Loucy (cell line): ENCODE data around the gene PFDN1.
"Not testable (repeated sequence)": the region's sequence is repeated elsewhere in the genome, so short reads cannot be mapped to it uniquely, and the experiment has no call there.

Source experiments
- H2AFZ ChIP-seq: fragments of 200-600 bp; sonication (generic); 2 replicates; pipeline ENCODE4 v1.6.0; 2016; ENCODE audit warnings: antibody characterized with exemption, mild to moderate bottlenecking, low read length, moderate library complexity
- H3F3A ChIP-seq: fragments of 200-600 bp; 2 replicates; pipeline ENCODE4 v1.6.0; 2016; ENCODE audit warnings: antibody characterized with exemption, low read depth, mild to moderate bottlenecking
- H3K27me3 ChIP-seq: fragments of 200-600 bp; sonication (generic); 2 replicates; pipeline ENCODE4 v1.6.1; 2014; ENCODE audit warnings: low read length, mild to moderate bottlenecking; ENCODE audit not compliant: insufficient read depth, poor library complexity, severe bottlenecking
- H3K36me3 ChIP-seq: fragments of 200-600 bp; sonication (generic); 2 replicates; pipeline ENCODE4 v1.6.1; 2016; ENCODE audit warnings: low read length; ENCODE audit not compliant: insufficient read depth
- H3K4me1 ChIP-seq: fragments of 200-600 bp; sonication (generic); 2 replicates; pipeline ENCODE4 v1.5.1; 2014; ENCODE audit warnings: low read length, mild to moderate bottlenecking; ENCODE audit not compliant: insufficient read depth, poor library complexity, severe bottlenecking
- H3K4me2 ChIP-seq: fragments of 200-600 bp; sonication (generic); 2 replicates; pipeline ENCODE4 v1.6.0; 2014; ENCODE audit warnings: antibody characterized with exemption, low read length, low read depth, mild to moderate bottlenecking; ENCODE audit not compliant: poor library complexity, severe bottlenecking
- H3K4me3 ChIP-seq: fragments of 200-600 bp; sonication (generic); 2 replicates; pipeline ENCODE4 v1.5.1; 2014; ENCODE audit warnings: low read length, mild to moderate bottlenecking, mixed read lengths; ENCODE audit not compliant: poor library complexity, severe bottlenecking
- H3K79me2 ChIP-seq: fragments of 200-600 bp; sonication (generic); 2 replicates; pipeline ENCODE4 v1.6.1; 2014; ENCODE audit warnings: low read length; ENCODE audit not compliant: insufficient read depth
- H3K9ac ChIP-seq: fragments of 200-600 bp; sonication (generic); 2 replicates; pipeline ENCODE4 v1.6.0; 2014; ENCODE audit warnings: mild to moderate bottlenecking, low read depth, low read length, moderate library complexity; ENCODE audit not compliant: poor library complexity, severe bottlenecking
- H3K9me2 ChIP-seq: fragments of 200-600 bp; sonication (generic); replicated peaks from 2 replicates; pipeline ENCODE4 v1.6.1; 2016; ENCODE audit warnings: low read depth, low read length, mixed read lengths
- H3K9me3 ChIP-seq: fragments of 200-600 bp; sonication (generic); 2 replicates; pipeline ENCODE4 v1.6.1; 2014; ENCODE audit warnings: mild to moderate bottlenecking, antibody characterized with exemption, low read length, low read depth; ENCODE audit not compliant: insufficient read depth
- H4K20me1 ChIP-seq: fragments of 200-600 bp; sonication (generic); 2 replicates; pipeline ENCODE4 v1.6.0; 2014; ENCODE audit warnings: antibody characterized with exemption, low read length, mild to moderate bottlenecking; ENCODE audit not compliant: insufficient read depth, poor library complexity, severe bottlenecking
- EZH2phosphoT487 ChIP-seq: fragments of 200-600 bp; IDR thresholded peaks from 2 replicates; pipeline ENCODE4 v1.6.1; 2018; ENCODE audit warnings: antibody characterized with exemption, mild to moderate bottlenecking, moderate library complexity, borderline replicate concordance
- TF ChIP-seq, protein P1 (sequence below): fragments of 200-600 bp; sonication (generic); conservative IDR thresholded peaks from 2 replicates; pipeline ENCODE4 v1.5.1; 2014; ENCODE audit warnings: mild to moderate bottlenecking, antibody characterized with exemption, low read length

The PFDN1 gene

GRCh38 chr5:140202078-140202477 is 100.8 kb downstream of the PFDN1 start:
- no peaks in the 10 kb centered on the region for H3F3A ChIP-seq
- TF ChIP-seq EZH2phosphoT487: no peak
- TF ChIP-seq, protein P1, sequence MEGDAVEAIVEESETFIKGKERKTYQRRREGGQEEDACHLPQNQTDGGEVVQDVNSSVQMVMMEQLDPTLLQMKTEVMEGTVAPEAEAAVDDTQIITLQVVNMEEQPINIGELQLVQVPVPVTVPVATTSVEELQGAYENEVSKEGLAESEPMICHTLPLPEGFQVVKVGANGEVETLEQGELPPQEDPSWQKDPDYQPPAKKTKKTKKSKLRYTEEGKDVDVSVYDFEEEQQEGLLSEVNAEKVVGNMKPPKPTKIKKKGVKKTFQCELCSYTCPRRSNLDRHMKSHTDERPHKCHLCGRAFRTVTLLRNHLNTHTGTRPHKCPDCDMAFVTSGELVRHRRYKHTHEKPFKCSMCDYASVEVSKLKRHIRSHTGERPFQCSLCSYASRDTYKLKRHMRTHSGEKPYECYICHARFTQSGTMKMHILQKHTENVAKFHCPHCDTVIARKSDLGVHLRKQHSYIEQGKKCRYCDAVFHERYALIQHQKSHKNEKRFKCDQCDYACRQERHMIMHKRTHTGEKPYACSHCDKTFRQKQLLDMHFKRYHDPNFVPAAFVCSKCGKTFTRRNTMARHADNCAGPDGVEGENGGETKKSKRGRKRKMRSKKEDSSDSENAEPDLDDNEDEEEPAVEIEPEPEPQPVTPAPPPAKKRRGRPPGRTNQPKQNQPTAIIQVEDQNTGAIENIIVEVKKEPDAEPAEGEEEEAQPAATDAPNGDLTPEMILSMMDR: no peak
- H3K27me3 ChIP-seq: no peaks in the 10 kb centered on the region
- H3K4me3 ChIP-seq: no peak overlapping the region
- no peak overlapping the region for H2AFZ ChIP-seq
- no peaks in the 10 kb centered on the region for H3K79me2 ChIP-seq
- H3K4me1 ChIP-seq: no peaks in the 10 kb centered on the region
- no peaks in the 10 kb centered on the region for H3K9me3 ChIP-seq
- no peaks in the 10 kb centered on the region for H4K20me1 ChIP-seq
- H3K36me3 ChIP-seq: no peaks in the 10 kb centered on the region
- no peaks in the 10 kb centered on the region for H3K9me2 ChIP-seq
- no peak overlapping the region for H3K9ac ChIP-seq
- no peak overlapping the region for H3K4me2 ChIP-seq

DNA sequence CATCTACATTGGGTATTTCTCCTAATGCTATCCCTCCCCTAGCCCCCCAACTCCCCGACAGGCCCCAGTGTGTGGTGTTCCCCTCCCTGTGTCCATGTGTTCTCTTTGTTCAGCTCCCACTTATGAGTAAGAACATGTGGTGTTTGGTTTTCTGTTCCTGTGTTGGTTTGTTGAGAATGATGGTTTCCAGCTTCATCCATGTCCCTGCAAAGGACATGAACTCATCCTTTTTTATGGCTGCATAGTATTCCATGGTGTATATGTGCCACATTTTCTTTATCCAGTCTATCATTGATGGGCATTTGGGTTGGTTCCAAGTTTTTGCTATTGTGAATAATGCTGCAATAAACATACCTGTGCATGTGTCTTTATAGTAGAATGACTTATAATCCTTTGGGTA is 104.0 kb downstream of the PFDN1 start:
- not testable (repeated sequence) for H3K9me2 ChIP-seq, H3K4me3 ChIP-seq

GRCh38 chr5:140197023-140197422 is 105.9 kb downstream of the PFDN1 start:
- H2AFZ ChIP-seq: no peak overlapping the region
- no peaks in the 10 kb centered on the region for H3K9me2 ChIP-seq
- peaks cover 11% of the 10 kb centered on the region for H3K4me1 ChIP-seq
- H3K36me3 ChIP-seq: no peaks in the 10 kb centered on the region
- TF ChIP-seq, protein P1: no peak
- TF ChIP-seq EZH2phosphoT487: no peak
- no peaks in the 10 kb centered on the region for H3K79me2 ChIP-seq
- H3K27me3 ChIP-seq: no peaks in the 10 kb centered on the region
- H3F3A ChIP-seq: no peaks in the 10 kb centered on the region
- H3K9me3 ChIP-seq: no peaks in the 10 kb centered on the region
- no peak overlapping the region for H3K9ac ChIP-seq
- H3K4me3 ChIP-seq: no peak overlapping the region
- H3K4me2 ChIP-seq: no peak overlapping the region
- no peaks in the 10 kb centered on the region for H4K20me1 ChIP-seq

More for the DNA sequence above, 104.0 kb downstream of the PFDN1 start:
- H4K20me1 ChIP-seq, H3K79me2 ChIP-seq, H3F3A ChIP-seq, H3K9ac ChIP-seq, H3K36me3 ChIP-seq, H3K9me3 ChIP-seq, H3K27me3 ChIP-seq, H3K4me2 ChIP-seq, H2AFZ ChIP-seq: not testable (repeated sequence)
- H3K4me1 ChIP-seq: peaks cover 11% of the 10 kb centered on the region

DNA sequence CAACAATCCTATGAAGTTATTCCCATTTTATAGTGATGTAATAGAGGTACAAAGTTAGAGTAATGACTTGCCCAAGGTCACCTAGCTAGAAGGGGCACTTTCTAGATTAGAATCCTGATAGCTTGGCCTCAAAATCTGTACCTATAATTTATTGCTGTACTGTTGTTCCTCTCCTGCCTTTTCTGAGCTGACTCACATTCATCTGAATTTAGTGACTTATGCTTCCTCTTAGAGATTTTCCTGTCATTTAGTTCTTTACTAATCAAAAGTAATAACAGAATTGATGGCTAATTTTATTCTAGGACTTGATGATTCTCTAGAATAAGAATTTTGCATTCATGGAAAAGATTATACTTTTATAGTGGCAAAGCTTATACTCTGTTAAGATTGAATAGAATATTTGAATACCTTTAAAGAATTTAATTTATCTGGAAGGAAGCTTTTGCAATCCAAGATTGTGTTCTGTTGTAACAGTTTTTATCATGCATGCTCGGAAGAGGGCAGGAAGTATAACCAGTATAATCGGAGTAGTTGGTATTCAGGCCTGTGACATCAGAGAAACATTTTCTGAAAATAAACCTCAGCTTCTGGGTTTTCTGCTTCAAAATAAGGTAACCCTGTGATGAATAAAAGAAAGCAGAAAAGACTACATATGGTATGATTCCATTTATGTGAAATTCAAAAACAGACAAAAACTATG is 106.6 kb downstream of the PFDN1 start:
- H3K4me2 ChIP-seq: no peak overlapping the region

More for the DNA sequence above, 106.6 kb downstream of the PFDN1 start:
- Histone ChIP-seq H3K4me3 (no peak overlapping the region), H3K9ac (no peak overlapping the region), H4K20me1 (no peaks in the 10 kb centered on the region), H3K27me3 (no peaks in the 10 kb centered on the region), H3K9me2 (no peaks in the 10 kb centered on the region), H3K79me2 (no peaks in the 10 kb centered on the region), H3K9me3 (no peaks in the 10 kb centered on the region), H3F3A (no peaks in the 10 kb centered on the region), H3K4me1 (peaks cover 11% of the 10 kb centered on the region), H3K36me3 (no peaks in the 10 kb centered on the region), H2AFZ (no peak overlapping the region)
- no peak for TF ChIP-seq EZH2phosphoT487
- TF ChIP-seq, protein P1: no peak
